Tibial nerve (tissue), 4 donors: ENCODE measurements around the gene PIK3R3. TPM values are rescaled to one million over a fixed set of nuclear protein-coding genes. Genes with fewer than 3 reads are reported as not detected.

ENCODE experiments used
- DNase-seq, 2 donors: peaks; one replicate each; pipeline ENCODE4 v3.0.0-alpha.2; 2019; ENCODE audit warnings: low spot score in 2 of 2
- H3K27ac ChIP-seq, 4 donors: fragments of 200-600 bp; sonication (generic) in 3 of 4; one replicate each; pipeline ENCODE4 v1.5.1; 2017 to 2019; ENCODE audit warnings: mild to moderate bottlenecking in 1 of 4
- H3K27me3 ChIP-seq, 2 donors: fragments of 200-600 bp; sonication (generic) in 1 of 2; one replicate each; pipeline versions ENCODE4 v1.5.1 to v1.6.0; 2017 to 2019
- H3K36me3 ChIP-seq, 3 donors: fragments of 200-600 bp; sonication (generic); one replicate each; pipeline ENCODE4 v1.5.1; 2018 to 2019
- H3K4me1 ChIP-seq, 4 donors: fragments of 200-600 bp; sonication (generic) in 3 of 4; one replicate each; pipeline ENCODE4 v1.5.1; 2017 to 2019
- H3K4me3 ChIP-seq, 4 donors: fragments of 200-600 bp; sonication (generic) in 3 of 4; one replicate each; pipeline ENCODE4 v1.5.1; 2017 to 2019; ENCODE audit warnings: mild to moderate bottlenecking in 1 of 4, moderate library complexity in 1 of 4
- H3K9me3 ChIP-seq, 4 donors: fragments of 200-600 bp; sonication (generic) in 3 of 4; one replicate each; pipeline ENCODE4 v1.5.1; 2017 to 2019
- CTCF ChIP-seq, 5 experiments: fragments of 200-600 bp in 3 of 5; fragments of 450-650 bp in 2 of 5; sonication (generic) in 3 of 5; IDR thresholded peaks; one replicate each; pipeline ENCODE4 v1.5.1; 2016 to 2019; ENCODE audit warnings: antibody characterized with exemption in 5 of 5, mild to moderate bottlenecking in 3 of 5, moderate library complexity in 2 of 5
- EP300 ChIP-seq, 2 donors: sonication (generic); formaldehyde crosslinking; IDR thresholded peaks; one replicate each; pipeline ENCODE4 v1.6.1; 2017; ENCODE audit warnings: antibody characterized with exemption in 2 of 2, mild to moderate bottlenecking in 1 of 2
- POLR2A ChIP-seq, 2 donors: fragments of 450-650 bp; IDR thresholded peaks; one replicate each; pipeline ENCODE4 v1.6.1; 2017; ENCODE audit warnings: antibody characterized with exemption in 2 of 2, mild to moderate bottlenecking in 2 of 2, moderate library complexity in 2 of 2
- WGBS, 2 donors: methylation state at CpG; one replicate each; pipeline ENCODE4 v1.1.5; 2018; 5-methylcytosine and 5-hydroxymethylcytosine counted together
- total RNA-seq, 4 donors: library from RNA; depleted of rRNA; stranded (reverse); fragments of >200 nt; gene quantifications; one replicate each; pipeline ENCODE4 v1.1.0, GENCODE V29; 2016

Gene PIK3R3
- total RNA-seq, 4 donors from 2014 or later: 13.2 to 32.1 (median 23.2) TPM

DNA sequence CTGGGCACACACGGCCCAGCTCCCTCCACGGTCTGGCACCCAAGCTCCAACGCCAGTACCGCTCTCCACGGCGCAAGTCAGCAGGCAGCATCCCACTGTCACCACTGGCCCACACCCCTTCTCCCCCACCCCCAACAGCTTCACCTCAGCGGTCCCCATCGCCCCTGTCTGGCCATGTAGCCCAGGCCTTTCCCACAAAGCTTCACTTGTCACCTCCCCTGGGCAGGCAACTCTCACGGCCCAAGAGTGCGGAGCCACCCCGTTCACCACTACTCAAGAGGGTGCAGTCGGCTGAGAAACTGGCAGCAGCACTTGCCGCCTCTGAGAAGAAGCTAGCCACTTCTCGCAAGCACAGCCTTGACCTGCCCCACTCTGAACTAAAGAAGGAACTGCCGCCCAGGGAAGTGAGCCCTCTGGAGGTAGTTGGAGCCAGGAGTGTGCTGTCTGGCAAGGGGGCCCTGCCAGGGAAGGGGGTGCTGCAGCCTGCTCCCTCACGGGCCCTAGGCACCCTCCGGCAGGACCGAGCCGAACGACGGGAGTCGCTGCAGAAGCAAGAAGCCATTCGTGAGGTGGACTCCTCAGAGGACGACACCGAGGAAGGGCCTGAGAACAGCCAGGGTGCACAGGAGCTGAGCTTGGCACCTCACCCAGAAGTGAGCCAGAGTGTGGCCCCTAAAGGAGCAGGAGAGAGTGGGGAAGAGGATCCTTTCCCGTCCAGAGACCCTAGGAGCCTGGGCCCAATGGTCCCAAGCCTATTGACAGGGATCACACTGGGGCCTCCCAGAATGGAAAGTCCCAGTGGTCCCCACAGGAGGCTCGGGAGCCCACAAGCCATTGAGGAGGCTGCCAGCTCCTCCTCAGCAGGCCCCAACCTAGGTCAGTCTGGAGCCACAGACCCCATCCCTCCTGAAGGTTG, 97.6 kb downstream of the PIK3R3 start:
- no peak for TF ChIP-seq EP300 (IDR thresholded peaks at IDR 0.05)
- TF ChIP-seq CTCF (IDR thresholded peaks at IDR 0.05): no peak
- TF ChIP-seq POLR2A (IDR thresholded peaks at IDR 0.05): no peak

DNA sequence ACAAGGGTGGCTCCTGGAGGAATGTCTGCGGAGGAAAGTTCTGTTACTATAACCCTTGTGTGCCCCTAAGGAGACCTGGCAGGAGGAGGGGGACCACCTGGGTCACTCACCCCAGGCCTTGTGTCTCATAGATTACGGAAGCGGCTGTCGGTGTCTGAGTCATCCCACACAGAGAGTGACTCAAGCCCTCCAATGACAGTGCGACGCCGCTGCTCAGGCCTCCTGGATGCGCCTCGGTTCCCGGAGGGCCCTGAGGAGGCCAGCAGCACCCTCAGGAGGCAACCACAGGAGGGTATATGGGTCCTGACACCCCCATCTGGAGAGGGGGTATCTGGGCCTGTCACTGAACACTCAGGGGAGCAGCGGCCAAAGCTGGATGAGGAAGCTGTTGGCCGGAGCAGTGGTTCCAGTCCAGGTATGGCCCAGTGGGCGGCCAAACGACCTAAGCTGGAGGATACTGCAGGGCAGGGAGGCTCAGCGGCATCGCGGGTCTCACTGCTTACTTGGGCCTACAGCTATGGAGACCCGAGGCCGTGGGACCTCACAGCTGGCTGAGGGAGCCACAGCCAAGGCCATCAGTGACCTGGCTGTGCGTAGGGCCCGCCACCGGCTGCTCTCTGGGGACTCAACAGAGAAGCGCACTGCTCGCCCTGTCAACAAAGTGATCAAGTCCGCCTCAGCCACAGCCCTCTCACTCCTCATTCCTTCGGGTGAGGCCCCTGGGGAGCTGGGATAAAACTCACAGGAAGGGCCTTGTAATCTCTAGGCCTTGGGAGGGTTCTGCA, 101.4 kb downstream of the PIK3R3 start:
- H3K27me3 ChIP-seq: no peaks in the 10 kb centered on the region
- DNase-seq: no peak
- H3K36me3 ChIP-seq: peaks cover 0 to 84% (median 6%) of the 10 kb centered on the region in 3 donors
- no peaks in the 10 kb centered on the region for H3K9me3 ChIP-seq
- 79 to 89% methylated on average over 14 of the region's 26 CpGs for WGBS, 2 donors
- H3K4me1 ChIP-seq: no peaks in the 10 kb centered on the region
- no peak for TF ChIP-seq EP300 (IDR thresholded peaks at IDR 0.05)
- no peak for TF ChIP-seq CTCF (IDR thresholded peaks at IDR 0.05)
- TF ChIP-seq POLR2A (IDR thresholded peaks at IDR 0.05): no peak
- H3K4me3 ChIP-seq: no peak overlapping the region
- H3K27ac ChIP-seq: no peak overlapping the region

More for the DNA sequence above, 97.6 kb downstream of the PIK3R3 start:
- Histone ChIP-seq H3K4me1 (peaks cover 0 to 7% (median 0%) of the 10 kb centered on the region in 4 donors), H3K27me3 (no peaks in the 10 kb centered on the region), H3K36me3 (peaks cover 0 to 55% (median 0%) of the 10 kb centered on the region in 3 donors), H3K9me3 (no peaks in the 10 kb centered on the region), H3K27ac (no peak overlapping the region), H3K4me3 (no peak overlapping the region)
- DNase-seq: no peak
- 81 to 84% methylated on average over 25 to 27 of the region's 27 CpGs for WGBS, 2 donors

GRCh38 chr1:46030074-46030870, 102.2 kb downstream of the PIK3R3 start:
- no peaks in the 10 kb centered on the region for H3K9me3 ChIP-seq
- H3K4me1 ChIP-seq: no peaks in the 10 kb centered on the region
- H3K4me3 ChIP-seq: no peak overlapping the region
- no peak overlapping the region for H3K27ac ChIP-seq
- H3K36me3 ChIP-seq: peaks cover 0 to 82% (median 6%) of the 10 kb centered on the region in 3 donors
- WGBS, 2 donors: 93 to 95% methylated on average over 18 of the region's 18 CpGs
- no peak for TF ChIP-seq CTCF (IDR thresholded peaks at IDR 0.05)
- no peak for TF ChIP-seq POLR2A (IDR thresholded peaks at IDR 0.05)
- no peak for DNase-seq
- H3K27me3 ChIP-seq: no peaks in the 10 kb centered on the region

DNA sequence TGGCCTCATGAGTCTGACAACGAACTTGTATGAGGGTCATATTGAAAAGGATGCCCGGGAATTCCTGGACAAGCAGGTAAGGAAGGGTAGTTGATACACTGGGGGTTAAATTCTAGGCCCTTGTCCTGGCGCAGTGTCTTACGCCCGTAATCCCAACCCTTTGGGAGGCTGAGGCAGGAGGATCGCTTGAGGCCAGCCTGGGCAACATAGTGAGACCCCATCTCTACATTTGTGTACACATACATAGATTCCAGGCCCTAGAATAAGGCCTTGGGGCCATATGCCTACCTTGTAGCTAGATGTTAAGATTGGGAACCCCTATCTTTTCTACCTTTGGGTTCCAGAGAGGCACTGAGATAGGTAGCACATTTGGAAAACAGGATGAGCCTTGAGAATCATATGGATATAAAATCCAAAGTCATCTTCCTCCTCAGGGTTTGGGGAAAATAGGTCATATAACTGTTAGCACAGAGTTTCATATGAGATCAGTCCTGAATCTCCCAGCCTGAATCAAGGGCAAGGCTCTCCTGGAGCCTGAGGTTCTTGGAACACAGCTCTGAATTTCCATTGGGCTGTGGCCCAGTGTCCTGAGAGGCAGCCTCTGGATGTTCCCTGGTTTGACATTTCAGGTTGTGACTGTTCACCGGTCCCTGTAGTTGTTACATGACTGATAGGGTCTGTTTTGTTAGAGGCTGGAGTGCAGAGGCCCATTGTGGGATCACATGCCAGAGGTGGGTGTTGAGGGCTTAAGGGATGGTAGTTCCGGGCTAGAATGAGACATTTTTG, 104.4 kb downstream of the PIK3R3 start:
- H3K36me3 ChIP-seq: peaks cover 0 to 86% (median 6%) of the 10 kb centered on the region in 3 donors
- H3K27ac ChIP-seq: no peak overlapping the region
- H3K27me3 ChIP-seq: no peaks in the 10 kb centered on the region
- TF ChIP-seq EP300 (IDR thresholded peaks at IDR 0.05) (no peak), CTCF (IDR thresholded peaks at IDR 0.05) (no peak), POLR2A (IDR thresholded peaks at IDR 0.05) (no peak)
- H3K4me3 ChIP-seq: no peak overlapping the region
- no peaks in the 10 kb centered on the region for H3K4me1 ChIP-seq
- WGBS, 2 donors: 92 to 93% methylated on average over 8 of the region's 8 CpGs
- H3K9me3 ChIP-seq: no peaks in the 10 kb centered on the region
- DNase-seq: no peak
